Stimulated activated CD8-positive, alpha-beta memory T cell treated with anti-CD3 and anti-CD28 coated beads, Interleukin-12 subunit alpha, Interleukin-12 subunit beta, amount 100 ng/mL, for 24 hours (primary cell): ENCODE measurements around the gene AXIN1.

Source experiments
- DNase-seq: peaks from one replicate; pipeline ENCODE4 v3.0.0-alpha.2; 2020; ENCODE audit errors: extremely low read depth

The AXIN1 gene

DNA sequence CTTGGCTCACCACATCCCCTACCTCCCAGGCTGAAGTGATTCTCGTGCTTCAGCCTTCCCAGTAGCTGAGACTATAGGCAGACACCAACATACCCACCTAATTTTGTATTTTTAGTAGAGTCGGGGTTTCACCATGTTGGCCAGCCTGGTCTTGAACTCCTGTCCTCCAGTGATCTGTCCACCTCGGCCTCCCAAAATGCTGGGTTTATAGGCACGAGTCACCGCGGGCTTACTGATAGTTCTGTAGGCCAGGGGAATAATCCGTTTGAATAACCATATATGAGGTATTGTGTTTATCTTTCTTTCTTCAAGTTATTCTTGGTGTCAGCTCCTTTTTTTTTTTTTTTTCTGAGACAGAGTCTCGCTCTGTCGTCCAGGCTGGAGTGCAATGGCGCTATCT lies 110.2 kb downstream of the AXIN1 start:
- DNase-seq = no peak

DNA sequence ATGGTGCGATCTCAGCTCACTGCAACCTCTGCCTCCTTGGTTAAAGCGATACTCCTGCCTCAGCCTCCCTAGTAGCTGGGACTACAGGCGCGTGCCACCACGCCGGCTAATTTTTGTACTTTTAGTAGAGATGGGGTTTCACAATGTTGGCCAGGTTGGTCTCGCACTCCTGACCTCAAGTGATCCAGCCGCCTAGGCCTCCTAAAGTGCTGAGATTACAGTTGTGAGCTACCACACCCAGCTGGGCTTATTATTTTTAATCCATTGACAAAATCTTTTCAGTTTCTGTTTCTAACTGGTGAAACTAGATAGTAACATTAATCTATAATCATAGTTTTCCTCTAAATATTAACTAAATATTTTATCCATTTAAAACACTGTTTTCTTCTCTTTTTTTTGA lies 112.0 kb downstream of the AXIN1 start:
- DNase-seq = no peak

- DNase-seq = no peak
These were observed 112.6 kb downstream of the AXIN1 start for GRCh38 chr16:239948-240277.
